SH-SY5Y (cell line): ENCODE data around the gene IL4R.

Experiments used
- GATA2 ChIP-seq: IDR thresholded peaks from 2 replicates; pipeline ENCODE4 v1.6.1; 2011; ENCODE audit warnings: mild to moderate bottlenecking, low read depth, low read length
- GATA3 ChIP-seq: IDR thresholded peaks from 2 replicates; pipeline ENCODE4 v1.6.1; 2011; ENCODE audit warnings: low read depth, mild to moderate bottlenecking, low read length, moderate library complexity

IL4R gene

DNA sequence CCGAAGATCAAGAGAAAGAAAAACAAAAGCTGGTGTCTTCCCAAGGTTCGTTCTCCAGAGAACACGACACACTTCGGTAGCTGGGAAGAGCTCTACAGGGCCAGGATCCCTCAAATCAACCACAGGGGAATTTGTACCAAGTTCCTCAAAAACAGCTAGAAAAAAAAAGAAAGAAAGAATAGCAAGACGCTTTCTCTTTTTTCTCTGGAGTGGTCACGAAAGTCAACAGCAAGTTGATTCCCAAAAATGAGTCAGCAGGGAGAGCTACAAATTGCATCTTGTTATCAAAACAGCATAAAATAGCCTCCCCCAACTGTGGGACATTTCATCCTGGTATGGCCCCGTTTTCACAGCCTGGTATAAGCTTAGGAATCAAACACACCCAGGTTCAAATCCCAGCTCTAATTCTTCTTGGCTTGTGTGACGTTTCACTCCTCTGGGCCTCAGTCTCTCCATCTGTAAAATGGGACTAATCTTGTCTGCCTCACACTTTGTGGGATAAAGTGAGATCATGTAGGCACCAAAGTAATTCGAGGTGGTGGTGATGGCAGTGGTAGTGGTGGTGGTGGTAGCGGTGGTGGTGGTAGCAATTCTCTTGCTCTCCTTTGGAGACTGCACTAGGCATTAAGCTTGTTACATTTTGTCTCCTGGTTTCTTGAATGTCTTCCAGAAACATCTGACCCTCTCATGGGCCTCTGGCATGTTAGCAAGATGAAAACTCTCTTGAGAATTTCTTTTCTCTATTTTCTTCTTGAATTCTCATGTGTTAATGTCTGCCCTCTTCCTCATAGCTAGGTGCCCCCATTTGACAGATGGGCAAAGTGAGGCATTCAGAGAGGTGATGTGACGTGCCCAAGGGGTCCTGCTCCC, 87.2 kb downstream of the IL4R start:
- no peak for TF ChIP-seq GATA2
- no peak for TF ChIP-seq GATA3

DNA sequence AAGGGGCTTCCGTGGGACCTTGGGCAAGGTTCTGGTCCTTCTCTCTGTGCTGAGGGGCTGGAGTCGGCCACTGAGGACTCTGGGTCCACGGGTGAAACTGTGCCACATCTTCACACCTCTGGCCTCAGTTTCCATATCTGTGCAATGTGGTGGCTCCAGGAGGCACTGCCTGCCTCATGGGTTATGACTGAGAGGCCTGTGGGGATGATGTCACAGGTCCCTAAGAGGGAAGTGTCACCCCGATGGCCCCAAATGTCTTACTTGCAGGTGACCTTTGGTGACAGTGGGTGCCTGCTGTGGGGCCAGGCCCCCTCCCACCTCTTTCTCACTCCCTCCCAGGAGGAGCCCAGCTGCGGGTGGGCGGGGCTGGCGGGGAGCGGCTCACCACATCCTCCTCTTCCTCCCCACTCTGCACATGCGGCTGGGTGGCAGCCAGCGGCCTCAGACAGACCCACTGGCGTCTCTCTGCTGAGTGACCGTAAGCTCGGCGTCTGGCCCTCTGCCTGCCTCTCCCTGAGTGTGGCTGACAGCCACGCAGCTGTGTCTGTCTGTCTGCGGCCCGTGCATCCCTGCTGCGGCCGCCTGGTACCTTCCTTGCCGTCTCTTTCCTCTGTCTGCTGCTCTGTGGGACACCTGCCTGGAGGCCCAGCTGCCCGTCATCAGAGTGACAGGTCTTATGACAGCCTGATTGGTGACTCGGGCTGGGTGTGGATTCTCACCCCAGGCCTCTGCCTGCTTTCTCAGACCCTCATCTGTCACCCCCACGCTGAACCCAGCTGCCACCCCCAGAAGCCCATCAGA, 88.2 kb downstream of the IL4R start, which contains the start of gene IL21R:
Gene IL21R, plus strand, starts transcription at position 407 of the 801 bp plus-strand sequence. CDS start 27,898 bp downstream, outside the sequence.
- TF ChIP-seq GATA2 (no peak), GATA3 (no peak)

DNA sequence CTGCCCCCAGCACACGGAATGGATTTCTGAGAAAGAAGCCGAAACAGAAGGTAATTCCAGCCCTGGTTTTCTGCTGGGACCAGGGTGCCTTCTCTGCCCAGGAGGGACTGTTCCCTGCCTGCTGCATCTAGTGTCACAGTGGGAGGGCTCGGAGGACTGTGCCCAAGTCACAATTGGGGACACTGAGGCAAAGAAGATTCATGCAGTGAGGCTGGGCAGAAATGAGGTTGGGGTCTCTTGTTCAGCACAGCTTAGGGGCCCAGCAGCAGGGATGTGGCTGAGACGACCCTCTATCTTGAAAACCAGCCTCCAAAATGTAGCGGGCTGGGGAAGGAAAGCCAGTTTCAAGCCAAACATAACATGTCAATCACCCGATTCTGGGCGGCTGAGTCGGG, 88.8 kb downstream of the IL4R start:
- TF ChIP-seq GATA3 (no peak), GATA2 (no peak)

DNA sequence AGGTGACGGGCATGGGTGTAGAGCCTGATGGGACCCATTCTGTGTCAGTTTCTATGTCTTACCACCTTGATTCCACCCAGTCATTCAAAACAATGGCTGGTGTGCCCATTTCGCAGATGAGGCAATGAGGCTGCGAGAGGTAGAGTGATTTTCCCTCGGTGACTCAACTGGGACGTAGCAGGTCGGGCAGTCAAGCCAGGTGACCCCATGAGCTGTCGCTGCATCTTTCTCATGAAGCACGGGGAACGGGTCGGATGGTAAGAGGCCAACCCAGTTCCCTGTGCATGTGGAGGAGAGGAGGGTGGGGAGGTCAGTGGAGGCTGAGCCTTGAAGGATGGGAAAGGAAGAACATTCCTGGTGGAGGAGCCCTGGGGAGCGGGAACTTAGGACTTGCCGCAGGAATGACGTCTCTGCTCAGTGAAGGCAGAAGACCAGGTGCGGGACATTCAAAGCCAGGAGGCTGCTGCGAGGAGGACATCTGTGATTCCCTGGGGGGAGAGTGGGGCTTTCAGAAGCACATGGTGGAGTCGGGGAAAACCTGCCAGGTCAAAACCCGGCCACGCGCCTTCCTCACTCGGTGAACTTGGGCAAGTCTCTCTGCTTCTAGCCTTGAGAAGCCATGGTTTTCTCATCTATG, 89.3 kb downstream of the IL4R start:
- no peak for TF ChIP-seq GATA2
- TF ChIP-seq GATA3, result no peak

DNA sequence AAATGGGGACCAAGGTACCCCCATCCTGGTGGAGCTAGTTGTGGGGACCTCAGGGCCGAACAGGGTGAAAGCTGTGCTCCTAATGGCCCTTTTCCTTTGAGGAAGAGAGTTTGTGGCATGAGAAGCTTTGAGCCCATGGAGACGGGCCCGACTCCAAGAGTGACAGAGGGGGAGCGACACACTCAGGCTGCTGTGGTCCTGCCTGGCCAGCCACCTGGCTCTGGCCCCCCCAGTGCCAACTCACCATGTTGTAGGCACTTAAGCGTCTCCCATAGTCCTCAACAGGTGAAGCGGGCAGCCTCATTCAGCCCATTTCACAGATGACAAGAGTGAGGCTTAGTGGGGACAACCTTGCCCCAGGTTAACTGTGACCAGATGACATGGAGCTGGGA, 89.8 kb downstream of the IL4R start:
- TF ChIP-seq GATA3 (no peak), GATA2 (no peak)

DNA sequence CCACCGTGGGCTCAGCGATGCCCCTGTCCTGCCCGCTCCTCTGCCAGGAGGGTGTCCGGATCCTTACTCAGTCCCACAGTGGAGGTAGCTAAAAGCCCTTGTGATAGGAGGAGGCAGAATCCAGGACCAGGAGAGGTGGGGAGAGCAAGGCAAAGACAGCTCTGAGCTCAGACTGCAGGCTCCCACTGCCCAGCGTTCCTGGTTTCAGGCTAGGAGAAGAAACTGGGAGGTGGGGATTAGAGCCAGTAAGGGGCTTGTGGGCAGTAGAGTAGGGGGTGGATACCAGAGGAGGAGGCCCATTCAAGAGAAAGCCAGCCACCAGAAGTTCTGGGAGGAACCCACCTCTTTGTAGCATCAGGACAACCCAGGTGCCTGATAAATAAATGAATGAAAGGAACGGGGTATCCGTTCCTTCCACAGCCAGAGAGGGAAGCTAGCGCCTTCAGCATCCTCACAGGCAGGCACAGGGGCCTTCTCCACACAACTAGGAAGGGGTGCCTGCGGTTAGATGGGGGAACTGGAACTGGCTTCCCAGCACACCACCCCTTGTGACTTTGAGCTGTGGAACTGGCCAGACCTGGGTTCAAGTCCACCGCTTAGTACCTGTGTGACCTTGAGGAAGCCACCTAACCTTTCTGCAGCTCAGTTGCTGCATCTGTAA, 90.5 kb downstream of the IL4R start:
- TF ChIP-seq GATA2, result no peak
- no peak for TF ChIP-seq GATA3

DNA sequence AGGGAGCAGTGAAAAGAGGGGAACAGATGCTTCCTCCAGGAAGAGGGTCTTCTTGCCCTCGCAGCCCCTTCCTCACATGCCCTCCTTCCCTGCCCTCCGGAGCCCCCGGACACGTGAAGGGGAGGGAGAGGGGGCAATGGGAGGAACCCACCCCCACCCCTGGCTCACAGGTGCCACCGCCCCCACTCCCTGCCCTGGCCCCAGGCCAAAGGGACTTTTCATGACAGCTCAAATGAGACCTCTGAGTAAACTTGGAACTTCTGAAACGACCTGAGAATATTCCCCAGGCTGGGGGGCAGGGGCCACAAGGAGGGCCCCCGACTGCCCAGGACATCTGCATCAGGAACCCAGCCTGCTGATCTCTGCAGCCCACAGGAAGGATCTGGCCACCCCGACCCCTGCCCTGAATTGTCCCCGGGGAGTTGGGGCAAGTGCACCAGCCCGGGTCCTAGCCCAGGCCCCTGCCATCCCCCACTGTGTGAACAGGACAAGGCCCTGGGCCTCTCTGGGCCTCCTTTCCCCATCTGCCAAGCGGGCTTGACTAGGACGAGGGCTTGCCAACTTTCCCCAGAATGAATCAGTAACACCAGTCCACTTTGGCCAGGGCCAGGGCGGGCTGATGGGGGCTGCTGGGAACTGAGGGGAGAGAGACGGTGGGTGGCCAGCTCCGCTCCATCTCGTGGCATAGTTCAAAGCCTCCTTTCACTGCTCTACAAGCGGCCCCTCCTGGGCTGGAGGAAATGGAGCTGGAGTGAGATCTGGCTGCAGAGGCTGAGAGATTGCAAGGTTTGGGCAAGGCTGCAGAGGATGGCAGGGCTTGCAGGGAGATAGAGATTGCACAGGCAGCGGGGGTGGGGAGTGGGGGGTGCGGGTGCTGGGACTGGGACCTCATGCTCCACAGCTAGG, 92.0 kb downstream of the IL4R start:
- TF ChIP-seq GATA2, result no peak
- no peak for TF ChIP-seq GATA3

DNA sequence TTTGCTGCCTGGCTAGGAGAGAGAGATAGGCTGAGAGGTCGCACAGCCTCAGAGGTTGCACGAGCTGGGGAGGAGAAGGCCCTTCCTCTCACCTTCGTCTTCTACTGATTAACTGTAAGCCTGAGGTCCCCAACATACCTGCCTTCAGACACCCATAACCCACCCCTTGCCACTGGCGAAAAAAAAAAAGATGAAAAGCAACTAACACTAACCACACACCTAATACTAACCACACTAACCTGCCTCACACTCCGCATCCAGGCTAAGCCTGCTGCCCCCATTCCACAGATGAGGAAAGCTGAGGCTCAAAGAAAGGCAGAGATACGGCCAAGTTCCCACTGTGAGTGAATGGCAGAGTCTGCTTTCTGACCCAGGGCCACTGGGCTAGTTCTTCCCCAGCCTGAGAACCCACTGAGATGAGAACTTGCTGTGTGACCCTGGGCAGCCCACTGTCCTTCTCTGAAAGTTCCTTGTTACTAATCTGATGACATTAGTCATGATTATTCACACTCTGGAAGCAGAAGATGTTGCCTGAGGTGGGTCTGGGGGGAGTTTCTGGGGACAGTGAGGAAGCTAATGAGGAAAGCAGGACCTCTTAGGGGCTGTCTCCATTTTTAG, 92.8 kb downstream of the IL4R start:
- TF ChIP-seq GATA3 (no peak), GATA2 (no peak)

DNA sequence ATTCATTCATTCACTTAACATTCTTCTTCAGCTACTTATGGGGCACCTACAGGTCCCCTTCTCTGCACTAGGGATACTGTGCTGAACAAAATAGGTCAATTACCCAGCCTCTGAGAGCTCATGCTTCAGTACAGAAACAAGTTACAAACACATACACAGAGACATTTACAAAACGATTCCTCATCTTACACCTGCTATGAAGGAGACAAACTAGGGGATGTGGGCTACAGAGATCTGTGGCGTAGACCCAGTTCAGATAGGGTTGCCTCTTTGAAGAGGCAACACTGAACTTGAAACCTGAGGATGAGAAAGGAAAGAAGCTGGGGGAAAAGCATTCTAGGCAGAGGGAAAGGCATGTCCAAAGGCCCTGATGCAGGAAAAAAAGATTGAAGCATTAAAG, 93.4 kb downstream of the IL4R start:
- no peak for TF ChIP-seq GATA2

DNA sequence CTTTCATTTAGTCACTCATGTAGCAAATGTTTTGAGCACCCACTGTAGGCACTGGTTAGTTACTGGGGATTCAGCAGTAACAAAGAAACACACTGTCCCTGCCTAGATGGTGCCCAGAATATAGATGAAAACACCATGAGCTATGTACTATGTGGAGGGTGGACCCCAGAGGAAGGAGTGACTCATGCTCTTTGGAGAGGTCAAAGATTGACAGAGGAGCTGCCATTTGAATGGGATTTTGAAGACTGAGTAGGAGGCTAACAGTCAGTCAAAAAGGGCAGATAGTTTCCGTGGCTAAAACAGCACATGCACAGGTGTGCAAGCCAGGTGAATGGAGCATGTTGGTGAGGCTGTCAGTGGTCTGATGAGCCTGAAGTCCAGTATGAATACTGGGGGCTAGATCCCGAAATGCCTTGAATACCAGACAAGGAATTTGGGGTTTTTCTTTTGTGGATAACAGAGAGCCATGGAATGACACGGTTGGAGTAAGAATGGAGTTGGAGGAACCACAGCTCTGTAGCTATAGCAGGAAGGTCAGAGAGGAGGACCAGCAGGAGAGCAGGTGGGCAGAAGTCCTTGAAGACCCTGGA, 94.3 kb downstream of the IL4R start:
- TF ChIP-seq GATA2 (no peak), GATA3 (no peak)

DNA sequence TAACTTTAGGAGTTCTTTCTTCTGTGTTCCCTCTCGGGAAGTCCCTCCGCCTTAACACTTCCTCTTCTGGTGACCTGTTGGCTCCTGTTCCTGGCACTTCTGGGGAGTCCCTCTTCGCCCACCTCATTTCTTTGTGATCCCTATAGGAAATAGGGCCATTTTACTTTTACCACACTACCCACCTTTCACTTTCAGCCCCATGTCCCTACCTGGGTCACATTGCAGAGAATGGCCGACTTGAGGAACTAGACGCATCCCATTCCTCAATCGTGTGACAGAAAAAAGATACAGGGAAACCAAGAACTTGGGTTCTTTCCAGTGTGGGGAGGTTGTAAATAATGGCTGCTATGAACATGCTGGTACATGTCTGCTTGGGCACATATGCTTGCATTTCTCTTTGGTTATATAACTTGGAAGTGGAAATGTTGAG, 94.8 kb downstream of the IL4R start:
- no peak for TF ChIP-seq GATA2
- TF ChIP-seq GATA3, result no peak

DNA sequence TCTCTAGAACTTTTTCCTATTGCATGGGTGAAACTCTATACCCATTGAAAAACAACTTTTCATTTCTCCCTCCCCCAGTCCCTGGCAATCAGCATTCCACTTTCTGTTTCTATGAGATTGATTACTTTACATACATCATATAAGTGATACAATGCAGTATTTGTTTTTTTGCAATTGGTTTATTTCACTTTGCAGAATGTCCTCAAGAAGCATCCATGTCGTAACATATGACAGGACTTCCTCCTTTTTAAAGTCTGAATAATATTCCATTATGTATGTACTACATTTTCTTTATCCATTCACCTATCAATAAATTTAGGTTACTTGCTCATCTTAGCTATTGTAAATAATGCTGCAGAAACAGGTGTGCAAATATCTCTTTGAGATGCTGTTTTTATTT, 97.0 kb downstream of the IL4R start:
- no peak for TF ChIP-seq GATA3
- no peak for TF ChIP-seq GATA2
